Progenitor cell of endocrine pancreas (in vitro differentiated cells): ENCODE data around the gene VPS33A. TPM values are rescaled to one million over a fixed set of nuclear protein-coding genes. Genes with fewer than 3 reads are reported as not detected.
A peak's percentile ranks its signal among the peaks of the same experiment; 100 is the strongest.

ENCODE experiments used
- DNase-seq: peaks from one replicate; pipeline ENCODE4 v3.0.0; 2021; ENCODE audit warnings: low spot score; ENCODE audit not compliant: unreplicated experiment
- H3K27ac Mint-ChIP-seq: 2 replicates; pipeline ENCODE4 v1.8.0; 2021; ENCODE audit warnings: mild to moderate bottlenecking, moderate library complexity, mixed read lengths
- H3K27me3 Mint-ChIP-seq: 2 replicates; pipeline ENCODE4 v1.8.0; 2021; ENCODE audit warnings: mixed read lengths
- H3K36me3 Mint-ChIP-seq: 2 replicates; pipeline ENCODE4 v1.8.0; 2022; ENCODE audit warnings: mixed read lengths; ENCODE audit not compliant: insufficient read depth
- H3K4me1 Mint-ChIP-seq: 2 replicates; pipeline ENCODE4 v1.8.0; 2021; ENCODE audit warnings: low read depth, mixed read lengths
- H3K4me3 Mint-ChIP-seq: 2 replicates; pipeline ENCODE4 v1.8.0; 2021; ENCODE audit warnings: low read depth, mild to moderate bottlenecking, moderate library complexity, mixed read lengths
- H3K9me3 Mint-ChIP-seq: 2 replicates; pipeline ENCODE4 v1.8.0; 2021; ENCODE audit warnings: low read depth, mixed read lengths
- total RNA-seq: library from RNA; stranded (reverse); gene quantifications from 2 replicates; pipeline ENCODE4 v1.2.1, GENCODE V29; 2021
- TF ChIP-seq, protein P1 (sequence below): fragments of 200-600 bp; sonication (generic); IDR thresholded peaks from one replicate; pipeline ENCODE4 v1.5.0; 2021; ENCODE audit warnings: antibody characterized with exemption, mild to moderate bottlenecking; ENCODE audit not compliant: unreplicated experiment

Gene VPS33A
- total RNA-seq, 1 donor from 2014 or later = 33.2 TPM

DNA sequence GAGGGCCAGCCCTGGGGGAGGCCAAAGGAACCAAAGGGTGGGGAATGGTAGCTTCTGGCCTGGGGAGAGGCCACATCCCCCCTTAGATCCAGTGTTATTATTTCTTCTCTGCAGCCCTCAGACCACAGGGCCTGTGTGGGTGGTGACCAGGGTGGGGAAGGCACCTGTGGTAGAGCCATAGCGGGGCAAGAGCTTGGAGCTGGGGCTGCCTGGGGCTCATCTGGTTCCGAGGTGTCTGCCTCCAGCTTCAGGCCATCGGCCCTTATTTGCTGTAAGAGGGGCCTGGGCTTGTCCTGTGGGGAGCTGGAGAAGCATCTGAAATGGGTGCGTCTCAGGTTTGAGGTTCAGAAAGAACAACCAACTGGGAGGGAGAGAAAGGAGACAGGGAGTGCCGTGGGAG, 64.9 kb downstream of the VPS33A start:
- no peaks in the 10 kb centered on the region for H3K4me1 Mint-ChIP-seq

DNA sequence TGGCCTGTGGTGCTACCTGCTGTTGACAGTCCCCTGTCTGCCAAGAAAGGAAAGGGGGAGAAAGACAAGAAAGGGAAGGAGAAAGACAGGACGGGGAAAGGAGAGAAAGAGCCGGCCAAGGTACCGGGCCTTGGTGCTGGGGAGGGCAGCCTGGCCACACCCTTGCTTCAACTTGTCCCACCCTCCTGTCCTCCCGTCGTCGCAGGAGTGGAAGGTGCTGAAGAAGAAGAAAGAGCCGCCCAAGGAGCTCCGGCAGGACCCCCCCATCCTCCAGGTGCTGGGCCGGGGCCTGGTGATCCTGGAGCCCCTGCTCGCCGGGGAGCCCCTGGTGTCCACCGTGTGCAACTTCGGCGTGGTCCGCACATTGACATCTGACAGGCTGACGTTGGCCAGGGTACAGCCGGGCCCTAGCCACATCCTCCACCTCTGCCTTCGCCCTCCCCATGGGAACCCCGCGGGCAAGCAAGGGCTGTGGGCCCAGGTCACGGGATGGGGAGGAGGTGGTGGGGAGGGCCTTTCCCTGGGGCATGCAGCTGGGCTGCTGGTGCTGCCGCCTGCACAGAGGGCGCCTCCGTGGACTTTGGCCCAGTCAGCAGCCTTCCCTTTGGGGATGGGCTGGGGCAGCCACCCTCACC, 65.6 kb downstream of the VPS33A start:
- TF ChIP-seq, protein P1, sequence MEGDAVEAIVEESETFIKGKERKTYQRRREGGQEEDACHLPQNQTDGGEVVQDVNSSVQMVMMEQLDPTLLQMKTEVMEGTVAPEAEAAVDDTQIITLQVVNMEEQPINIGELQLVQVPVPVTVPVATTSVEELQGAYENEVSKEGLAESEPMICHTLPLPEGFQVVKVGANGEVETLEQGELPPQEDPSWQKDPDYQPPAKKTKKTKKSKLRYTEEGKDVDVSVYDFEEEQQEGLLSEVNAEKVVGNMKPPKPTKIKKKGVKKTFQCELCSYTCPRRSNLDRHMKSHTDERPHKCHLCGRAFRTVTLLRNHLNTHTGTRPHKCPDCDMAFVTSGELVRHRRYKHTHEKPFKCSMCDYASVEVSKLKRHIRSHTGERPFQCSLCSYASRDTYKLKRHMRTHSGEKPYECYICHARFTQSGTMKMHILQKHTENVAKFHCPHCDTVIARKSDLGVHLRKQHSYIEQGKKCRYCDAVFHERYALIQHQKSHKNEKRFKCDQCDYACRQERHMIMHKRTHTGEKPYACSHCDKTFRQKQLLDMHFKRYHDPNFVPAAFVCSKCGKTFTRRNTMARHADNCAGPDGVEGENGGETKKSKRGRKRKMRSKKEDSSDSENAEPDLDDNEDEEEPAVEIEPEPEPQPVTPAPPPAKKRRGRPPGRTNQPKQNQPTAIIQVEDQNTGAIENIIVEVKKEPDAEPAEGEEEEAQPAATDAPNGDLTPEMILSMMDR = peak; percentile 48
- no peaks in the 10 kb centered on the region for H3K9me3 Mint-ChIP-seq
- H3K4me1 Mint-ChIP-seq = no peaks in the 10 kb centered on the region
- no peak overlapping the region for H3K4me3 Mint-ChIP-seq
- H3K36me3 Mint-ChIP-seq = no peaks in the 10 kb centered on the region
- H3K27ac Mint-ChIP-seq = no peak overlapping the region
- DNase-seq = no peak
- H3K27me3 Mint-ChIP-seq = peaks cover 55% of the 10 kb centered on the region

More for the DNA sequence above, 64.9 kb downstream of the VPS33A start:
- no peaks in the 10 kb centered on the region for H3K36me3 Mint-ChIP-seq
- H3K4me3 Mint-ChIP-seq = no peak overlapping the region
- no peak overlapping the region for H3K27ac Mint-ChIP-seq
- no peaks in the 10 kb centered on the region for H3K9me3 Mint-ChIP-seq
- TF ChIP-seq, protein P1 = no peak
- DNase-seq = no peak
- peaks cover 60% of the 10 kb centered on the region for H3K27me3 Mint-ChIP-seq

DNA sequence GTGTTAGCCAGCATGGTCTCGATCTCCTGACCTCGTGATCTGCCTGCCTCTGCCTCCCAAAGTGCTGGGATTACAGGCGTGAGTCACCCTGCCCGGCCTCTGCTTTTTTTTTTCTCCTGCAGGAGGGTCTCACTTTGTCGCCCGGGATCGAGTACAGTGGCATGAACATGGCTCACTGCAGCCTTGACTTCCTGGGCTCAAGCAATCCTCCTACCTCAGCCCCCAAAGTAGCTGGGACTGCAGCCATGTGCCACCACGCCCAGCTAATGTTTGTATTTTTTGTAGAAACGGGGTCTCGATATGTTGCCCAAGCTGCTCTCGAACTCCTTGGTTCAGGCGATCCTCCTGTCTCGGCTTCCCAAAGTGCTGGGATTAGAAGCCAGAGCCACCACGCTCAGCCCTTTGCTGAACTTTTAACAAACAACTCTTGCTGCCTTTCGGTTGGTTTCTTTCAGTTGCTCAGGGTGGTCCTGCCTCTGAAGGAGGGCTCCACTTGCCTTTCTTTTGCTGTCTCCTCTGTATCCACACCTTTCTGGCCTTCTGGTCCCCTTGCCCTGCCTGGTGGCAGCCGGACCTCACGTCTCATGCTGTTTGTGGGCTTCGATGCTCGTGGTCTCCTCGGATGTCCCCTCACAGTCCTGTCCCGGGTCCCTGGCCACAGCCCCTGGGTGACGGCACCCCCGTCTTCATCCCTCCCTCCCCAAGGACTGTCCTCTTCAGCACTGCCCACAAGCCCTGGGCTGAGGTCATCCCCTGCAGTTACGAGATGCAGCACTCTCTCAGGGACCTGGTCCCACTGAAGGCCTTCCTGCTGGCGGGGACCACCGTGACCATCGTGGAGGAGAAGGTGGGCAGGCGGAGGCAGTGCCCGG, 66.6 kb downstream of the VPS33A start:
- TF ChIP-seq, protein P1 = no peak
- no peaks in the 10 kb centered on the region for H3K9me3 Mint-ChIP-seq
- no peak overlapping the region for H3K4me3 Mint-ChIP-seq
- DNase-seq = no peak
- H3K27me3 Mint-ChIP-seq = peaks cover 45% of the 10 kb centered on the region
- no peaks in the 10 kb centered on the region for H3K36me3 Mint-ChIP-seq
- no peaks in the 10 kb centered on the region for H3K4me1 Mint-ChIP-seq
- H3K27ac Mint-ChIP-seq = no peak overlapping the region

DNA sequence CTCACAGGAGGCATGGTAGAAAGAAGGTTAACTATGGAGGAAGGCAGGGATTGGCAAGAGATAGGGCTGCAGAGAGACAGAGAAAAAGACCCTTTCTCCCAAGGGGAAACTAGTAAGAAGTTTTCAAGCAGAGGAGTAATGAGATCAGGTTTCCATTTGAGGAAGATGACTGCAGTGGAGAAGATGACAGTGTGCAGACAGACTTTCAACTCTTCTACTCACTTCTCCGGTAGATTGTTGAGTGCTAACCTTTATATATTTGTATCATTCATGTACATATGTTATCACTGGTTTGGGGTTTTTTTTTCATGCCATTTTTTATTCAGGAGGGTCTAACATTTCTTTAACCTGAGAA, 68.7 kb downstream of the VPS33A start:
- Mint-ChIP-seq H3K4me1 (no peaks in the 10 kb centered on the region), H3K27ac (no peak overlapping the region), H3K4me3 (no peak overlapping the region), H3K9me3 (no peaks in the 10 kb centered on the region), H3K36me3 (no peaks in the 10 kb centered on the region), H3K27me3 (peaks cover 36% of the 10 kb centered on the region)
- TF ChIP-seq, protein P1 = no peak
- no peak for DNase-seq

DNA sequence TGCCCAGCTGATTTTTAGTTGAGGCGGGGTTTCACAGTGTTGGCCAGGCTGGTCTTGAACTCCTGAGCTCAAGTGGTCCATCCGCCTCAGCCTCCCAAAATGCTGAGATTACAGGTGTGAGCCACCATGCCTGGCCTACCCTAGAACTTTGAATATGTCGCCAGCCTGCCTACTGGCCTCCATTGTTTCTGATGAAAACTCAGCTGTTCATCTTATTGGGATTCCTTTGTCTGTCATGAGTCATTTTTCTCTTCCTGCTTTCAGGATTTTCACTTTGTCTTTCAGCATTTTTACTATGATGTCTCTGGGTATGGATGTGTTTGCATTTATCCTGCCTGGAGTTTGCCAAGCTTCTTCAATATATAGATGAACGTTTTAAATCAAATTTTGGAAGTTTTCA, 70.9 kb downstream of the VPS33A start:
- H3K4me3 Mint-ChIP-seq = no peak overlapping the region
- DNase-seq = no peak
- H3K4me1 Mint-ChIP-seq = no peaks in the 10 kb centered on the region
- no peak overlapping the region for H3K27ac Mint-ChIP-seq
- TF ChIP-seq, protein P1 = no peak
- H3K36me3 Mint-ChIP-seq = no peaks in the 10 kb centered on the region
- H3K27me3 Mint-ChIP-seq = peaks cover 22% of the 10 kb centered on the region
- no peaks in the 10 kb centered on the region for H3K9me3 Mint-ChIP-seq
